ENCODE results near the gene PPM1H.
"Not testable (repeated sequence)": the region's sequence is repeated elsewhere in the genome, so short reads cannot be mapped to it uniquely, and the experiment has no call there.

PPM1H gene

GRCh38 chr12:62761658-62762057 lies 173.3 kb downstream of the PPM1H start:
- no peak for DNase-seq

- no peak for DNase-seq
These were observed 174.2 kb downstream of the PPM1H start for GRCh38 chr12:62760779-62761178.

GRCh38 chr12:62760341-62760740 lies 174.6 kb downstream of the PPM1H start:
- DNase-seq = not testable (repeated sequence)

DNA sequence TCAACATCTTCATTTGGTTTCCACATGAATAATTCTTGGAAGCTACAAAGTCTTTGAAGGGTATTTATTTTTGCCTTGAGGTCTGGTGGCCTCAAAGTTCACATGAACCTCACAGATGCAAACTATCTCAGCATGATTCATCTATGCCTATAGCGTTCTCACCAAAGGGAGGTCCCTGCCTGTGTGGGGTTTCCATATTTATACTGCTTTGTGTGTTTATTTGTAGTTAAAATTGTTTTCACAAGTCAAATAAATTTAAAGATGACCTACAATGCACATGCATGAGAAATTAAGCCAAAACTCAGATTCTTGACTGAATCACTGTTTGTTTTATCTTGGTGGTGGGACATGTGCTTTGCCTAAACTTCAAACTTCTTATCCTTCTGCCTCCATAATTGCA lies 176.7 kb downstream of the PPM1H start:
- no peak for DNase-seq

- no peak for DNase-seq
These were observed 177.9 kb downstream of the PPM1H start for GRCh38 chr12:62757048-62757447.

GRCh38 chr12:62754706-62755105 lies 180.2 kb downstream of the PPM1H start:
- DNase-seq = no peak

DNA sequence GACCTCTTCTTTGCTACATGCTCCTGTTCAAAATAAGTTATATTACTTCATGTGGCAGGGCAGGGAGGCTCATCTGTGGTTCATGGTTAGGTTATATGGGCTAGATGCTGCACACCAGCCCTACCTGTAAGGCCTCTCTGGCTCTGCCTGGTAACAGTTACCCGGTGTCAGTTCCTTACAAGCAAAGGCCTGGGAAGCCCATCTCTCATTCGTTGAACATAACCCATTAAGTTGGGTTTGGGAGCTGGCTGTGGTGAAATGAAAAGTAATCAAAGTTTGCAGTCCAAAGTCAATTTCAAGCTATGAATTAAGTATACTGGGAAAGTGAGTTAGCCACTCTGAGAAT lies 183.2 kb downstream of the PPM1H start:
- DNase-seq = no peak

- DNase-seq = no peak
These were observed 183.8 kb downstream of the PPM1H start for GRCh38 chr12:62750941-62751809.

GRCh38 chr12:62749586-62749985 lies 185.4 kb downstream of the PPM1H start:
- DNase-seq = no peak

DNA sequence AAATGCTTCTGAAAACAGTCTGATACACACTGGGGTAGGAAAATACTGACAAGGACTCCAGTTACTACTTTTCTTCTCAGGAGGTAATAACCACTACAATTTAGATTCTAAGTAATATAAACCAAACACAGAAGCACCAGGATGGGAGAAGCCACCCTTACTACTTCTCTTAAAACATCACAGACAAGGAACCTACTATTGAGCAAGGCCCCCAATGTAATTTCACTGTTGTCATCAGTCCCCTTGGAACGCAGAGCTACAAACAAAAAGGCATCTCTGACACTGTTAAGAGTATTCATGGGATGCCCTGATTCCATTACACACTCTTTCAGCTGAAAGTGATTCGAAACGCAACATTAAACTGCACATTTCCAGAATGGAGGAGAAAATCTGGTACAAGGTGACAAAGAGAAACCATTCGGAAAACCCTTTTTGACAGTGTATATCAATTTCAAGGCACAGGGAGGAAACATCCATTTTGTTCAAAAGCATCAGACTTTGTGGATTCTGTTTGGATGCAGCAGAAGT lies 185.9 kb downstream of the PPM1H start:
- DNase-seq = no peak

GRCh38 chr12:62744551-62744950 lies 190.4 kb downstream of the PPM1H start:
- DNase-seq = no peak

DNA sequence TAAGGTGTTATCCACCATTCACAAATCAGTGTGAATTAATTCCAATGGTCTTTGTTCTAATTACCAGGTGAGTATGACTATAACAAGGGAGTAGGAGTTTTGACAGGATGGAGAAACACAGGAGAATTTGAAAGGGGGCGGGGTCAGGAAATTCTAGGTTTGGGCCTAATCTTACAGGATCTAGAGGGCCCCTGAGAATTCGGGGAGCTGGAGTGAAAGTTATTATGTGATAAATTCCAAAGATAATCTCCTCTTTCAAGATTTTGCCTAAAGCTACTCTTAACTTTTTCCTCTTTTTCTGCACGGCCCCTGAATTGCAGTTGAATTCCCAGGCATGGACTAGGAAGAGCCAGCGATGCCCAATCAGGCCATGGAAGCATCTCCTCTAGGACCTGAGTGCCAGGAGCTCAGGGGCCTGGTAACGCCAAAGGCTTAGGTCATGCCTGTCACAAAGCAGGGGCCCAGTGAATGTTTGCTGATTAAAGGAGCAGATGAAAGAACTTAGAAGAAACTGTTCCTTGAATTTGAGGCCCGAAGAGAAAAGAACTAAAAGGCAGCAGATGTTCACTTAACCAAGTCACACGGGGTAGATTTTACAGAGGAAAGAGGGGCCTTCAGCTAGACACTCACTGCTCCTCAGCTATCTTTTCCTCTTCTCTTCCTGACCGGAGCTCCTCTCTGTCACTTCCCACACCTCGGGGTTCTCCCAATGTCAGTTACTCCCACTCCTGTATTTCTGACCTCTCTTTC lies 195.5 kb downstream of the PPM1H start:
- DNase-seq = no peak

- DNase-seq = no peak
These were observed 196.3 kb downstream of the PPM1H start for GRCh38 chr12:62738616-62739015.

- DNase-seq = no peak
These were observed 196.8 kb downstream of the PPM1H start for GRCh38 chr12:62738105-62738504.

GRCh38 chr12:62737615-62738014 lies 197.3 kb downstream of the PPM1H start:
- DNase-seq = no peak

DNA sequence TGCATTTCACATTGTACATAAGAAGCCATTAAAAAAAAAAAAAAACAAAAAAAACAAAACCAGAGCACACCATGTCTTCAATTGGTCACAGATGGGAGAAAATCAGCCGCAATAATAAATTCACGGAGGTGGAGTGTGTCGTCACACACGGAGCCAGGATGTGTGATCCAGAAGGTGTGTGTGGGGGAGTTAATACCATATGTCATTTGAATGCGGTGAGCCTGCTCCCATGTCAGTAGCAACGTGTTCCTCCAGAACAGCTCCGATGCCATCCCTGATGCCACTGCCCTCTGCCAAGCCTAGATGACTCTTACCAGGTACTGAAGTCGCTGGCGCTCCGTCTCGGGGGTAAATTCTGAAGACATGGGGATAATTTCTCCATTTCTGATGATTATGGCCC lies 197.8 kb downstream of the PPM1H start:
- DNase-seq = no peak

DNA sequence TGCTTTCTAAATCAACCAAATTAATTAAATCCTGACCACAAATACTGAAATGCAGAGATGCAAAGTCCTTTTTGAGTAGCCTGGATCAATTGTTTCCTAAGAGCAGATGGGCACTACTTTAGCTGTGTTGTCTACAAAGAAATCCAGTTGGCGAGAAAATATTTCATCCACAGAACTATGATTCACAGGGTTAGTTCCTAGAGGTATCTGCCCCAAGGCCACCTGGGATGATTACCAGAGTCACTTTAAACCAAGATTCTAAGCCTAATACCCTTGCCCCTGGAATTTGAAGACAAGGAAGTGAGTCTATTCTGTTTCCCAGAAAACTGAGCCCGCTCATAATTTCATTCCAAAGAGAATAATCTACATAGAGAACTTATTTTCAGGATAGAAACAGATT lies 198.4 kb downstream of the PPM1H start:
- no peak for DNase-seq

GRCh38 chr12:62732861-62733427 lies 202.0 kb downstream of the PPM1H start:
- DNase-seq = no peak

GRCh38 chr12:62731055-62731820 lies 203.7 kb downstream of the PPM1H start:
- no peak for DNase-seq

GRCh38 chr12:62730649-62731048 lies 204.3 kb downstream of the PPM1H start:
- DNase-seq = no peak

GRCh38 chr12:62729579-62730544 lies 205.1 kb downstream of the PPM1H start:
- not testable (repeated sequence) for DNase-seq

GRCh38 chr12:62728741-62729140 lies 206.2 kb downstream of the PPM1H start:
- no peak for DNase-seq

Measured in effector CD8-positive, alpha-beta T cell (primary cell).